Mesenchymal stem cell (in vitro differentiated cells and primary cell): Measurements from ENCODE around the gene TAF7.

Experiments used
- DNase-seq: peaks from one replicate; pipeline ENCODE4 v3.0.0-alpha.2; 2013
- H2AFZ ChIP-seq: one replicate; pipeline ENCODE4 v1.6.1; 2013; ENCODE audit warnings: low read depth, mild to moderate bottlenecking, control low read depth, inconsistent platforms, low read length, moderate library complexity
- H2AK5ac ChIP-seq: 2 replicates; pipeline ENCODE4 v1.6.1; 2013; ENCODE audit warnings: low read length, moderate library complexity, mild to moderate bottlenecking, inconsistent platforms; ENCODE audit not compliant: severe bottlenecking
- H2BK120ac ChIP-seq: one replicate; pipeline ENCODE4 v1.6.1; 2013; ENCODE audit warnings: low read depth, mild to moderate bottlenecking, inconsistent platforms, low read length, moderate library complexity
- H2BK12ac ChIP-seq, 2 experiments: one replicate each; pipeline ENCODE4 v1.6.1; 2013; ENCODE audit warnings: inconsistent platforms in 2 of 2, low read length in 2 of 2, mild to moderate bottlenecking in 2 of 2, moderate library complexity in 2 of 2, control low read depth in 1 of 2
- H2BK15ac ChIP-seq: one replicate; pipeline ENCODE4 v1.6.1; 2013; ENCODE audit warnings: mild to moderate bottlenecking, low read depth, inconsistent platforms; ENCODE audit not compliant: poor library complexity, severe bottlenecking
- H2BK5ac ChIP-seq: 2 replicates; pipeline ENCODE4 v1.6.1; 2013; ENCODE audit warnings: low read depth, mild to moderate bottlenecking, low read length, control low read depth, inconsistent platforms; ENCODE audit not compliant: poor library complexity, severe bottlenecking
- H3K14ac ChIP-seq, 2 experiments: one replicate each; pipeline ENCODE4 v1.6.1; 2013; ENCODE audit warnings: inconsistent platforms in 2 of 2, low read length in 2 of 2, control low read depth in 1 of 2, mild to moderate bottlenecking in 1 of 2, moderate library complexity in 1 of 2
- H3K18ac ChIP-seq, 2 experiments: one replicate each; pipeline ENCODE4 v1.6.1; 2013; ENCODE audit warnings: inconsistent platforms in 2 of 2, low read length in 2 of 2, control low read depth in 1 of 2, low read depth in 1 of 2, mild to moderate bottlenecking in 1 of 2
- H3K23ac ChIP-seq, 2 experiments: one replicate each; pipeline ENCODE4 v1.6.1; 2013; ENCODE audit warnings: inconsistent platforms in 2 of 2, low read length in 2 of 2, mild to moderate bottlenecking in 2 of 2, moderate library complexity in 2 of 2, control low read depth in 1 of 2
- H3K27ac ChIP-seq: 2 replicates; pipeline ENCODE4 v1.5.1; 2013; ENCODE audit warnings: mild to moderate bottlenecking, moderate library complexity, low read length, control low read depth, inconsistent platforms; ENCODE audit not compliant: poor library complexity, severe bottlenecking
- H3K27me3 ChIP-seq, 2 experiments: 2 replicates each; pipeline versions ENCODE4 v1.6.1 to v1.7.0; 2013; ENCODE audit warnings: low read length in 2 of 2, mild to moderate bottlenecking in 2 of 2, moderate library complexity in 2 of 2, control low read depth in 1 of 2, inconsistent platforms in 1 of 2; ENCODE audit not compliant: control insufficient read depth in 1 of 2, insufficient read depth in 1 of 2
- H3K36me3 ChIP-seq, 2 experiments: 2 replicates each; pipeline versions ENCODE4 v1.6.1 to v1.7.0; 2013; ENCODE audit warnings: low read length in 2 of 2, control low read depth in 1 of 2, inconsistent platforms in 1 of 2, low read depth in 1 of 2, mild to moderate bottlenecking in 1 of 2; ENCODE audit not compliant: insufficient read depth in 2 of 2, control insufficient read depth in 1 of 2
- H3K4ac ChIP-seq, 2 experiments: one replicate each; pipeline ENCODE4 v1.6.1; 2013; ENCODE audit warnings: inconsistent platforms in 2 of 2, low read length in 2 of 2, mild to moderate bottlenecking in 2 of 2, moderate library complexity in 2 of 2, control low read depth in 1 of 2, low read depth in 1 of 2
- H3K4me1 ChIP-seq: 2 replicates; pipeline ENCODE4 v1.6.1; 2013; ENCODE audit warnings: low read depth, low read length, control low read depth; ENCODE audit not compliant: control insufficient read depth, insufficient read depth
- H3K4me2 ChIP-seq: 2 replicates; pipeline ENCODE4 v1.6.1; 2013; ENCODE audit warnings: low read length, mild to moderate bottlenecking, inconsistent platforms; ENCODE audit not compliant: poor library complexity, severe bottlenecking
- H3K4me3 ChIP-seq, 2 experiments: 2 replicates each; pipeline versions ENCODE4 v1.5.1 to v1.7.0; 2013; ENCODE audit warnings: low read length in 2 of 2, mild to moderate bottlenecking in 2 of 2, control low read depth in 1 of 2, low read depth in 1 of 2; ENCODE audit not compliant: insufficient read depth in 1 of 2
- H3K79me1 ChIP-seq: replicated peaks from 2 replicates; pipeline ENCODE4 v1.6.1; 2013; ENCODE audit warnings: mild to moderate bottlenecking, control low read depth, low read length, inconsistent platforms; ENCODE audit not compliant: poor library complexity, severe bottlenecking
- H3K9ac ChIP-seq: 2 replicates; pipeline ENCODE4 v1.7.0; 2013; ENCODE audit warnings: mild to moderate bottlenecking, low read length, moderate library complexity
- H3K9me3 ChIP-seq: 2 replicates; pipeline ENCODE4 v1.7.0; 2013; ENCODE audit warnings: mild to moderate bottlenecking, low read length; ENCODE audit not compliant: control insufficient read depth
- H4K8ac ChIP-seq: one replicate; pipeline ENCODE4 v1.6.1; 2013; ENCODE audit warnings: inconsistent platforms, mild to moderate bottlenecking, low read length, moderate library complexity
- H4K91ac ChIP-seq: one replicate; pipeline ENCODE4 v1.6.1; 2013; ENCODE audit warnings: mild to moderate bottlenecking, low read length, inconsistent platforms
- WGBS: methylation state at CpG from one replicate; pipeline ENCODE4 v1.1.7; 2013; ENCODE audit warnings: mixed read lengths; 5-methylcytosine and 5-hydroxymethylcytosine counted together

TAF7 gene

DNA sequence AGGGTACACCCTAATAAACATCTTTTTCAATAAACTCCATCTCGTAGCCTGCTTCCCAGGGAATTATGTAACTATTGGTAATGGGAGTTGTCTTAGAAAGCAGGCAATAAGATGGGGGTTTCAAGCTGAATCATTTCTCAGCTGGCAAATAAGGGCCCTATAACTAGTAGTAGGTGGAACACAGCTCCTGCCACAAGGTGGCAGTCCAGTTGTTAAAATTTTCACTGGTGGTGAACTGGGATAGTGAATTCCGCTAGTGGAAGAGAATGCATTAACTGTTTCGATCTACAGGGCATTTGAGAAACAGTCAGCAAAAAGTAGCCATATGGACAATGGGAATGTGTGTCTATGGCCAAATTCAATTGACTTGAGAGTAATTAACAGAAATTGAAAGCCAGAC lies 47.7 kb downstream of the TAF7 start:
- Histone ChIP-seq H3K4me3 (peak overlapping the region in 1 of 2 experiments; percentile 49), H4K8ac (no peak overlapping the region), H3K9me3 (peaks cover 88% of the 10 kb centered on the region), H3K18ac (no peak overlapping the region), H2BK12ac (no peak overlapping the region), H3K4ac (no peak overlapping the region), H3K27me3 (no peaks in the 10 kb centered on the region), H4K91ac (no peak overlapping the region), H3K27ac (no peak overlapping the region), H2AFZ (no peak overlapping the region), H3K36me3 (no peaks in the 10 kb centered on the region), H2BK5ac (no peak overlapping the region), H3K4me1 (no peaks in the 10 kb centered on the region), H3K79me1 (peaks cover 1% of the 10 kb centered on the region), H3K14ac (no peak overlapping the region), H2BK15ac (no peak overlapping the region), H2BK120ac (no peak overlapping the region), H3K9ac (no peak overlapping the region), H3K23ac (no peak overlapping the region), H2AK5ac (no peak overlapping the region), H3K4me2 (no peak overlapping the region)
- DNase-seq = no peak
- 75% methylated on average over 3 of the region's 3 CpGs for WGBS

- no peak overlapping the region for H3K14ac ChIP-seq
- no peak overlapping the region for H2BK120ac ChIP-seq
- peaks cover 1% of the 10 kb centered on the region for H3K79me1 ChIP-seq
- no peak overlapping the region for H3K4me2 ChIP-seq
- H2BK15ac ChIP-seq = no peak overlapping the region
- no peak overlapping the region for H3K18ac ChIP-seq
- DNase-seq = no peak
- H4K91ac ChIP-seq = no peak overlapping the region
- H3K9ac ChIP-seq = no peak overlapping the region
- no peak overlapping the region for H2AK5ac ChIP-seq
- H3K4me1 ChIP-seq = no peaks in the 10 kb centered on the region
- no peak overlapping the region for H2AFZ ChIP-seq
- H3K27ac ChIP-seq = no peak overlapping the region
- peak overlapping the region in 1 of 2 experiments; percentile 50 for H3K4me3 ChIP-seq
- H3K4ac ChIP-seq = no peak overlapping the region
- no peak overlapping the region for H3K23ac ChIP-seq
- H2BK5ac ChIP-seq = no peak overlapping the region
- H3K36me3 ChIP-seq = no peaks in the 10 kb centered on the region
- H3K27me3 ChIP-seq = no peaks in the 10 kb centered on the region
- WGBS = 95% methylated on average over 4 of the region's 4 CpGs
- no peak overlapping the region for H2BK12ac ChIP-seq
- peaks cover 96% of the 10 kb centered on the region for H3K9me3 ChIP-seq
- no peak overlapping the region for H4K8ac ChIP-seq
Measured at GRCh38 chr5:141269195-141269594, 51.4 kb downstream of the TAF7 start.
